SK-N-SH (cell line): Measurements from ENCODE around the gene ADAMTS2. TPM values are rescaled to one million over a fixed set of nuclear protein-coding genes. Genes with fewer than 3 reads are reported as not detected.

Experiments
- CTCF ChIA-PET: fragments of 300-600, 350-600 bp; formaldehyde crosslinking; extraction: SDS; loops from one replicate; lab custom pipeline; 2021; lab: Yijun Ruan, JAX
- POLR2A ChIA-PET: fragments of 350-600 bp; sonication (Branson Sonifier 250); formaldehyde crosslinking; extraction: SDS; loops from one replicate; lab custom pipeline; 2020; ENCODE audit warnings: antibody characterized with exemption, inconsistent platforms; lab: Yijun Ruan, JAX
- DNase-seq: peaks from one replicate; pipeline ENCODE4 v3.0.0; 2012
- H2AFZ ChIP-seq: fragments of 200-600 bp; sonication (generic); 2 replicates; pipeline ENCODE4 v1.8.1; 2016; ENCODE audit warnings: antibody characterized with exemption, mild to moderate bottlenecking, low read depth
- H3F3A ChIP-seq: fragments of 200-600 bp; sonication (generic); replicated peaks from 2 replicates; pipeline ENCODE3; 2016; ENCODE audit warnings: antibody characterized with exemption, mild to moderate bottlenecking; ENCODE audit not compliant: insufficient read depth
- H3K27ac ChIP-seq, 2 experiments: fragments of 200-500 bp in 1 of 2; fragments of 200-600 bp in 1 of 2; sonication (Bioruptor generic) in 1 of 2; sonication (generic), shearing (Covaris generic) in 1 of 2; 2 replicates each; pipeline versions ENCODE4 v1.5.1 to v1.6.1; 2014 to 2016; ENCODE audit warnings: low read depth in 2 of 2, inconsistent platforms in 1 of 2, low read length in 1 of 2, mild to moderate bottlenecking in 1 of 2, mixed read lengths in 1 of 2
- H3K27me3 ChIP-seq: fragments of 200-600 bp; sonication (generic), shearing (Covaris generic); 2 replicates; pipeline ENCODE4 v1.6.1; 2016; ENCODE audit warnings: mixed run types; ENCODE audit not compliant: insufficient read depth
- H3K36me3 ChIP-seq, 2 experiments: fragments of 200-500 bp in 1 of 2; fragments of 200-600 bp in 1 of 2; sonication (Bioruptor generic) in 1 of 2; sonication (generic) in 1 of 2; replicated peaks in 1 of 2; 2 replicates each; pipeline versions ENCODE3 to v1.5.1; 2014 to 2016; ENCODE audit warnings: low read length in 1 of 2, mild to moderate bottlenecking in 1 of 2; ENCODE audit not compliant: insufficient read depth in 2 of 2, control insufficient read depth in 1 of 2
- H3K4me1 ChIP-seq, 2 experiments: fragments of 200-500 bp in 1 of 2; fragments of 200-600 bp in 1 of 2; sonication (Bioruptor generic) in 1 of 2; sonication (generic), shearing (Covaris generic) in 1 of 2; 2 replicates each; pipeline versions ENCODE4 v1.5.1 to v1.6.1; 2014 to 2016; ENCODE audit warnings: low read depth in 1 of 2, low read length in 1 of 2, mixed run types in 1 of 2; ENCODE audit not compliant: insufficient read depth in 2 of 2, control insufficient read depth in 1 of 2
- H3K4me2 ChIP-seq: fragments of 200-600 bp; sonication (generic), shearing (Covaris generic); 2 replicates; pipeline ENCODE4 v1.6.1; 2017; ENCODE audit warnings: mixed run types
- H3K4me3 ChIP-seq, 2 experiments: fragments of 200-500 bp in 1 of 2; fragments of 200-600 bp in 1 of 2; sonication (Bioruptor generic) in 1 of 2; sonication (generic), shearing (Covaris generic) in 1 of 2; 2 replicates each; pipeline versions ENCODE4 v1.5.1 to v1.8.1; 2014 to 2016; ENCODE audit warnings: low read depth in 2 of 2, inconsistent platforms in 1 of 2, low read length in 1 of 2, mild to moderate bottlenecking in 1 of 2, mixed read lengths in 1 of 2, moderate library complexity in 1 of 2
- H3K79me2 ChIP-seq: fragments of 200-600 bp; sonication (generic); 2 replicates; pipeline ENCODE4 v1.8.1; 2017; ENCODE audit warnings: mild to moderate bottlenecking; ENCODE audit not compliant: insufficient read depth
- H3K9ac ChIP-seq: fragments of 200-600 bp; sonication (generic); 2 replicates; pipeline ENCODE4 v1.6.1; 2017; ENCODE audit warnings: mixed run types
- H3K9me2 ChIP-seq: fragments of 200-600 bp; sonication (generic); 2 replicates; pipeline ENCODE4 v1.6.1; 2017; ENCODE audit warnings: mixed run types
- H3K9me3 ChIP-seq: fragments of 200-600 bp; sonication (generic); 2 replicates; pipeline ENCODE4 v1.6.1; 2017; ENCODE audit warnings: mixed run types, mild to moderate bottlenecking, moderate library complexity
- H4K20me1 ChIP-seq: fragments of 200-600 bp; sonication (generic); 2 replicates; pipeline ENCODE4 v1.6.1; 2017; ENCODE audit warnings: mild to moderate bottlenecking, mixed run types; ENCODE audit not compliant: insufficient read depth
- CHD2 ChIP-seq: fragments of 150-350 bp; IDR thresholded peaks from 2 replicates; pipeline ENCODE4 v1.6.1; 2018; ENCODE audit warnings: low read length; ENCODE audit not compliant: partially characterized antibody
- CTCF ChIP-seq: fragments of 200-600 bp; sonication (generic); IDR thresholded peaks from 2 replicates; pipeline ENCODE4 v1.6.1; 2017; ENCODE audit warnings: antibody characterized with exemption, mild to moderate bottlenecking, moderate library complexity
- ELF1 ChIP-seq: IDR thresholded peaks from 2 replicates; pipeline ENCODE4 v1.4.0; 2012
- FOSL2 ChIP-seq: IDR thresholded peaks from 2 replicates; pipeline ENCODE4 v1.4.0; 2012; ENCODE audit warnings: low read depth, mild to moderate bottlenecking, moderate library complexity, borderline replicate concordance
- FOXM1 ChIP-seq: IDR thresholded peaks from 2 replicates; pipeline ENCODE4 v1.4.0; 2012; ENCODE audit warnings: low read depth, mild to moderate bottlenecking
- GATA2 ChIP-seq: sonication (generic); formaldehyde crosslinking; IDR thresholded peaks from 2 replicates; pipeline ENCODE4 v1.5.0; 2020; ENCODE audit warnings: mild to moderate bottlenecking, missing genetic modification reagents
- IRF3 ChIP-seq: fragments of 150-350 bp; IDR thresholded peaks from 2 replicates; pipeline ENCODE4 v1.6.1; 2016; ENCODE audit warnings: mild to moderate bottlenecking, low read depth, low read length
- MAX ChIP-seq: IDR thresholded peaks from 2 replicates; pipeline ENCODE4 v1.4.0; 2012; ENCODE audit warnings: low read depth
- MEF2A ChIP-seq: IDR thresholded peaks from 2 replicates; pipeline ENCODE4 v1.4.0; 2012; ENCODE audit warnings: low read depth, borderline replicate concordance
- NFIC ChIP-seq: IDR thresholded peaks from 2 replicates; pipeline ENCODE4 v1.4.0; 2012; ENCODE audit warnings: borderline replicate concordance
- NRF1 ChIP-seq: IDR thresholded peaks from 2 replicates; pipeline ENCODE4 v1.6.1; 2012; ENCODE audit warnings: low read depth, mild to moderate bottlenecking, low read length
- POLR2AphosphoS5 ChIP-seq: IDR thresholded peaks from 2 replicates; pipeline ENCODE4 v1.6.1; 2012; ENCODE audit warnings: low read depth, low read length
- RXRA ChIP-seq: IDR thresholded peaks from 2 replicates; pipeline ENCODE4 v1.4.0; 2012; ENCODE audit warnings: low read depth, mild to moderate bottlenecking, borderline replicate concordance
- SIN3A ChIP-seq: IDR thresholded peaks from 2 replicates; pipeline ENCODE4 v1.6.1; 2012; ENCODE audit warnings: low read depth, mild to moderate bottlenecking, low read length, moderate library complexity, borderline replicate concordance
- SMC3 ChIP-seq: IDR thresholded peaks from 2 replicates; pipeline ENCODE4 v1.6.1; 2012; ENCODE audit warnings: low read depth, low read length, improper control_type of control experiment
- TEAD4 ChIP-seq: IDR thresholded peaks from 2 replicates; pipeline ENCODE4 v1.4.0; 2012; ENCODE audit warnings: mild to moderate bottlenecking, borderline replicate concordance; ENCODE audit not compliant: insufficient read depth
- USF1 ChIP-seq: IDR thresholded peaks from 2 replicates; pipeline ENCODE4 v1.4.0; 2012; ENCODE audit warnings: low read depth, borderline replicate concordance
- USF2 ChIP-seq: fragments of 150-350 bp; IDR thresholded peaks from 2 replicates; pipeline ENCODE4 v1.6.1; 2017; ENCODE audit warnings: antibody characterized with exemption, low read length, low read depth, borderline replicate concordance
- ZBTB33 ChIP-seq: IDR thresholded peaks from 2 replicates; pipeline ENCODE4 v1.4.0; 2012; ENCODE audit warnings: low read depth, borderline replicate concordance
- WGBS: methylation state at CpG from one replicate; pipeline ENCODE4 v1.1.6; 2017; ENCODE audit warnings: low lambda C conversion rate; 5-methylcytosine and 5-hydroxymethylcytosine counted together
- polyA plus RNA-seq, 3 experiments: library from polyadenylated mRNA; depleted of rRNA; stranded (reverse); fragments of >200 nt; gene quantifications; 2 replicates each; pipeline ENCODE4 v1.2.3, GENCODE V29; 2012

ADAMTS2 gene
- polyA plus RNA-seq, 1 of the 3 experiments (the other 2 are of a cell fraction), result 0.12 TPM

GRCh38 chr5:179185941-179186411 lies 159.3 kb downstream of the ADAMTS2 start:
- H3K9ac ChIP-seq, result no peak overlapping the region
- DNase-seq, result no peak
- H3K4me1 ChIP-seq, result peaks cover 0 to 37% of the 10 kb centered on the region in 2 experiments; a peak in 1 of 4 replicates
- no peaks in the 10 kb centered on the region for H3F3A ChIP-seq
- no peaks in the 10 kb centered on the region for H3K36me3 ChIP-seq
- no peaks in the 10 kb centered on the region for H4K20me1 ChIP-seq
- WGBS, result 81% methylated on average over 3 of the region's 8 CpGs
- H3K9me3 ChIP-seq, result no peaks in the 10 kb centered on the region
- peak overlapping the region in 1 of 2 experiments; percentile 28; a peak in 1 of 4 replicates for H3K27ac ChIP-seq
- no peak overlapping the region for H3K4me2 ChIP-seq
- no peaks in the 10 kb centered on the region for H3K79me2 ChIP-seq
- POLR2A ChIA-PET, result no interaction called here
- no peak overlapping the region for H2AFZ ChIP-seq
- H3K9me2 ChIP-seq, result no peaks in the 10 kb centered on the region
- CTCF ChIA-PET, result interaction anchor here (1.0 to 1.5 kb wide), 4 partner anchors 10 to 308 kb away, joined by 3 to 6 read pairs (median 3); no protein-coding TSS in a partner anchor
- TF ChIP-seq FOSL2 (no peak), MAX (no peak)
- H3K27me3 ChIP-seq, result no peaks in the 10 kb centered on the region
- no peak overlapping the region for H3K4me3 ChIP-seq

- Histone ChIP-seq H3K27me3 (no peaks in the 10 kb centered on the region), H3K79me2 (no peaks in the 10 kb centered on the region), H3K36me3 (no peaks in the 10 kb centered on the region), H3K27ac (peak overlapping the region in 1 of 2 experiments; percentile 28; a peak in 1 of 4 replicates), H3K9me3 (no peaks in the 10 kb centered on the region), H2AFZ (no peak overlapping the region), H3K4me1 (peaks cover 0 to 32% of the 10 kb centered on the region in 2 experiments; a peak in 1 of 4 replicates), H4K20me1 (no peaks in the 10 kb centered on the region), H3F3A (no peaks in the 10 kb centered on the region), H3K4me3 (no peak overlapping the region), H3K4me2 (no peak overlapping the region), H3K9ac (no peak overlapping the region), H3K9me2 (no peaks in the 10 kb centered on the region)
- ChIA-PET CTCF (interaction anchor here (1.0 to 1.5 kb wide), 5 partner anchors 10 to 308 kb away, joined by 3 to 6 read pairs (median 3); no protein-coding TSS in a partner anchor), POLR2A (no interaction called here)
- 61% methylated on average over 9 of the region's 16 CpGs for WGBS
- TF ChIP-seq TEAD4, result no peak
- no peak for TF ChIP-seq USF2
- no peak for TF ChIP-seq IRF3
- TF ChIP-seq RXRA, result no peak
- TF ChIP-seq NFIC, result no peak
- TF ChIP-seq GATA2 (CRISPR knock-in tag), result no peak
- no peak for TF ChIP-seq FOSL2
- TF ChIP-seq CHD2, result no peak
- TF ChIP-seq CTCF, result no peak
- no peak for TF ChIP-seq SMC3
- TF ChIP-seq MAX, result no peak
- no peak for TF ChIP-seq SIN3A
- no peak for TF ChIP-seq NRF1
- no peak for TF ChIP-seq USF1
- TF ChIP-seq ELF1, result no peak
- TF ChIP-seq POLR2AphosphoS5, result no peak
- no peak for TF ChIP-seq ZBTB33
- TF ChIP-seq FOXM1, result no peak
- TF ChIP-seq MEF2A, result no peak
- no peak for DNase-seq
These were observed 159.9 kb downstream of the ADAMTS2 start for GRCh38 chr5:179185256-179185940.
